AG10803 (cell line): ENCODE data around the gene LEP.
"Not testable (repeated sequence)": the region's sequence is repeated elsewhere in the genome, so short reads cannot be mapped to it uniquely, and the experiment has no call there.

Experiments used
- DNase-seq: peaks from one replicate; pipeline ENCODE4 v3.0.0; 2010; ENCODE audit warnings: low read depth
- H3K4me3 ChIP-seq: 2 replicates; pipeline ENCODE4 v1.5.1; 2011; ENCODE audit warnings: mild to moderate bottlenecking, low read length, control low read depth
- CTCF ChIP-seq: conservative IDR thresholded peaks from 2 replicates; pipeline ENCODE4 v1.5.1; 2011; ENCODE audit warnings: mild to moderate bottlenecking, low read length, control low read depth, inconsistent platforms

Gene LEP

DNA sequence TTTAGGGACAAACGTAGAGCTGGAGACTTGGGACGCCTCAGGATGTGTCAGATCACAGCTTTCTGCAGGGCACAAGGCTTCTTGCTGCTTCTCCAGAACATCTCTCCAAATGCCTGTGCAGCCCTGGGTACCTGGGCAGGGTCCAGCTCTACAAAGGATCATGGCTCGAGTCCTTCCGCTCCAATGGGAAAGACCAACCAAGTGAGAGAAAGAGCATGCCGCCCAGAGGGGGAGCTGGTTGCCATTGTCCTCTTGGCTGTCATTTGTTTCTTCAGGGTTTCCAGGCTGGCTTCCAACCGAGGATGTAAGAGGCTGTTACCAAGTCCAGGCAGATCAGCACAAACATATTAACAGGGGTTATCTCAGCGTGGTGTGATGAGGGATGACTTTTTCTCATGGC is 5.6 kb upstream of the LEP start:
- H3K4me3 ChIP-seq = no peak overlapping the region
- DNase-seq = no peak
- TF ChIP-seq CTCF = no peak

GRCh38 chr7:128236924-128237586 is 4.0 kb upstream of the LEP start:
- no peak for TF ChIP-seq CTCF
- no peak overlapping the region for H3K4me3 ChIP-seq
- peak; percentile 97 for DNase-seq

- H3K4me3 ChIP-seq, DNase-seq: not testable (repeated sequence)
Measured at GRCh38 chr7:128239146-128239545, 1.9 kb upstream of the LEP start.

DNA sequence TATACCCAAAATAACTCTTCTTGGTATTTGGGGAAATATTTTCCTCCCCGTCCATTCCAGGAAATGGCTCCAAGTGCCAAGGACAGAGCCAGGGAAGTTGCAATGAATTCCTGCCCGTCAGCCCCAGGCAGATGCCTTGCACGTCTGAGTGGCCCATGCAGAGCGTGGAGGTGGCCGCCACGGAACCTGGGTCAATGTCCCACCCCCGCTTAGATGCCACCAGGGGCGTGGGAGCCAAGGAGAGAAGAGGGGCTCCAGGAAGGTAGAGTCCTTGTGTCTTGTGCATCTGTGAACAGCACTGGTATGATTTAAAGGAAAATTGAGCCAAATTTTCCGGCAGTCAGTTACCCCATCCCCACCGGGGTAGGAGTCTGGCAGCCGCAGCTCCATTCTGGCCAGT is 1.6 kb downstream of the LEP start:
- TF ChIP-seq CTCF = no peak
- H3K4me3 ChIP-seq = no peak overlapping the region
- no peak for DNase-seq

DNA sequence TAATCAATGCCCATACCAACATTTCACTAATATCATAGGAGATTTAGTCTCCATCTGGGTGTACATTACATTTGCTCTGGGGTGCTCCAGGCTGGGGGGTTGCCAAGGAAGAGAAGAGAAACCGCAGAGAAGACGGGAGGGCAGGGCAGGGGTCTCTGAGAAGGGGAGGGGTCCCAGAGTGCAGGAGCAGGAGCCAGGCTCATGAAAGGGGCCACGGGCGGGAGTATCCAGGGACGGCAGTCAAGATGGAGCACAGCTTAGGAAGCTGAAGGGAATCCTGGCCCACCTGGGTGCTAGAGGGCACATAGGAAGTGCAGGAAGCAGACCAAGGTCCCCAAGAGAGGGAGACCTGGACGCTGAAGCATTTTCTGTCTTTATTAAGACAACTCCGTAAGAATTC is 2.2 kb downstream of the LEP start:
- no peak for TF ChIP-seq CTCF
- no peak for DNase-seq
- no peak overlapping the region for H3K4me3 ChIP-seq

GRCh38 chr7:128244861-128245260 is 3.8 kb downstream of the LEP start:
- DNase-seq = no peak
- TF ChIP-seq CTCF = no peak
- no peak overlapping the region for H3K4me3 ChIP-seq

- no peak for TF ChIP-seq CTCF
- DNase-seq = no peak
- no peak overlapping the region for H3K4me3 ChIP-seq
Measured at GRCh38 chr7:128247108-128247507, 6.0 kb downstream of the LEP start.
